ENCODE measurements around the gene ISM1. TPM values are rescaled to one million over a fixed set of nuclear protein-coding genes. Genes with fewer than 3 reads are reported as not detected.

Gene ISM1
- total RNA-seq, 2 donors from 2014 or later = 0.24 to 1.1 TPM

DNA sequence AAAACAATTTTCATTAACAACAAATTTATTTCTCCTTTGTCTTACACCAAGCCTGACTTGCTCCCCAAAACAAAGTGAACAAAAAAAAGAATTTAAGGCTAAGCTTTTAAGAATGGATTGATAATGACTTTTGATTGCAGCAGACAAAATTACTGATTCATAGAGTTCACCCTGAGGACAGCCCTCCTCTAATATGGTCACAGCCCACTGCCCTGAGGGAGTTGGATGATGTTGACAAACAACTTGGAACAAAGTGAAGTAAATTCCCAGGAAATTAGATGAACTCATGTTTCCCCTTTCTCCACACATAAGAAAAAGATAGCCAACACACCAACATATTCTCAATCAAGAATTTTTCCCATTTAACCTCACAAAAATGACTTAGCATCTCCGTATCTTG is 7.7 kb upstream of the ISM1 start:
- Histone ChIP-seq H3K4me3 (ENCODE audit: low read length) (no peak overlapping the region), H3K36me3 (ENCODE audit: control insufficient read depth, insufficient read depth, low read length) (no peaks in the 10 kb centered on the region), H3K4me1 (ENCODE audit: control insufficient read depth, insufficient read depth, low read length) (no peaks in the 10 kb centered on the region), H3K27ac (ENCODE audit: low read depth, low read length) (no peak overlapping the region), H3K9ac (ENCODE audit: extremely low read depth, low read length, poor library complexity, severe bottlenecking) (no peak overlapping the region), H3K27me3 (ENCODE audit: control insufficient read depth, insufficient read depth, low read length, poor library complexity, severe bottlenecking) (peaks cover 49% of the 10 kb centered on the region), H3K9me3 (ENCODE audit: control insufficient read depth, low read length) (no peaks in the 10 kb centered on the region)
- Mint-ChIP-seq H3K4me1 (no peaks in the 10 kb centered on the region), H3K27me3 (ENCODE audit: insufficient read depth) (peaks cover 42% of the 10 kb centered on the region), H3K4me3 (no peak overlapping the region), H3K9me3 (no peaks in the 10 kb centered on the region), H3K27ac (no peak overlapping the region), H3K36me3 (ENCODE audit: low read depth) (no peaks in the 10 kb centered on the region)
- 96 to 100% methylated on average over 1 of the region's 1 CpG for WGBS, 2 experiments (ENCODE audit: insufficient coverage in 1 of 2, insufficient read length in 1 of 2)
- DNase-seq = no peak
- TF ChIP-seq, protein P1, sequence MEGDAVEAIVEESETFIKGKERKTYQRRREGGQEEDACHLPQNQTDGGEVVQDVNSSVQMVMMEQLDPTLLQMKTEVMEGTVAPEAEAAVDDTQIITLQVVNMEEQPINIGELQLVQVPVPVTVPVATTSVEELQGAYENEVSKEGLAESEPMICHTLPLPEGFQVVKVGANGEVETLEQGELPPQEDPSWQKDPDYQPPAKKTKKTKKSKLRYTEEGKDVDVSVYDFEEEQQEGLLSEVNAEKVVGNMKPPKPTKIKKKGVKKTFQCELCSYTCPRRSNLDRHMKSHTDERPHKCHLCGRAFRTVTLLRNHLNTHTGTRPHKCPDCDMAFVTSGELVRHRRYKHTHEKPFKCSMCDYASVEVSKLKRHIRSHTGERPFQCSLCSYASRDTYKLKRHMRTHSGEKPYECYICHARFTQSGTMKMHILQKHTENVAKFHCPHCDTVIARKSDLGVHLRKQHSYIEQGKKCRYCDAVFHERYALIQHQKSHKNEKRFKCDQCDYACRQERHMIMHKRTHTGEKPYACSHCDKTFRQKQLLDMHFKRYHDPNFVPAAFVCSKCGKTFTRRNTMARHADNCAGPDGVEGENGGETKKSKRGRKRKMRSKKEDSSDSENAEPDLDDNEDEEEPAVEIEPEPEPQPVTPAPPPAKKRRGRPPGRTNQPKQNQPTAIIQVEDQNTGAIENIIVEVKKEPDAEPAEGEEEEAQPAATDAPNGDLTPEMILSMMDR (conservative IDR thresholded peaks at IDR 0.05) = no peak

DNA sequence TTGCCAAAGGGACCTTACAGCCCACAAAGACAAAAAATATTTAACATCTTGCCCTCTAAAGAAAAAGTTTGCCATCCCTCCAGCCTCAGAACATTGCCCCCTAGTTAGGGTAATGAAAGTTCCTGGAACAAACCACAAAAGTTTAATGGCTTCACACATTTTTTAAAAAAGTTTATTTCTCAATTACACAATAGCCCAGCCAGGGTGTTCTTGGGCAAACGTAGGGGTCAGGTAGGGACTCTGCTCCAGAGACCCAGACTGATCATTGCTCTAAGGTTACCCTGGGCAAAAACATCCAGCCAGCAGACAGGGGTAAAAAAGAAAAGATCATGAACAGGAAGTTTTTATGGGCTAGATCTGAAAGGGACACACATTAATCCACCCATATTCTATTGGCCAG is 4.5 kb upstream of the ISM1 start:
- H3K9ac ChIP-seq (ENCODE audit: extremely low read depth, low read length, poor library complexity, severe bottlenecking) = no peak overlapping the region
- no peaks in the 10 kb centered on the region for H3K36me3 ChIP-seq (ENCODE audit: control insufficient read depth, insufficient read depth, low read length)
- no peaks in the 10 kb centered on the region for H3K36me3 Mint-ChIP-seq (ENCODE audit: low read depth)
- H3K4me1 Mint-ChIP-seq = peaks cover 7% of the 10 kb centered on the region
- no peak overlapping the region for H3K4me3 Mint-ChIP-seq
- WGBS, 2 experiments (ENCODE audit: insufficient coverage in 1 of 2, insufficient read length in 1 of 2) = 69% methylated on average over 1 of the region's 1 CpG; no CpG with 5 or more reads in 1 of the 2 experiments
- H3K9me3 ChIP-seq (ENCODE audit: control insufficient read depth, low read length) = no peaks in the 10 kb centered on the region
- H3K27me3 ChIP-seq (ENCODE audit: control insufficient read depth, insufficient read depth, low read length, poor library complexity, severe bottlenecking) = peaks cover 75% of the 10 kb centered on the region
- no peak for DNase-seq
- H3K9me3 Mint-ChIP-seq = no peaks in the 10 kb centered on the region
- H3K4me3 ChIP-seq (ENCODE audit: low read length) = no peak overlapping the region
- H3K27me3 Mint-ChIP-seq (ENCODE audit: insufficient read depth) = peaks cover 65% of the 10 kb centered on the region
- no peaks in the 10 kb centered on the region for H3K4me1 ChIP-seq (ENCODE audit: control insufficient read depth, insufficient read depth, low read length)
- no peak overlapping the region for H3K27ac Mint-ChIP-seq
- H3K27ac ChIP-seq (ENCODE audit: low read depth, low read length) = no peak overlapping the region
- TF ChIP-seq, protein P1 (conservative IDR thresholded peaks at IDR 0.05) = no peak

- peaks cover 9% of the 10 kb centered on the region for H3K4me1 Mint-ChIP-seq
- no peak for DNase-seq
- Histone ChIP-seq H3K9ac (ENCODE audit: extremely low read depth, low read length, poor library complexity, severe bottlenecking) (no peak overlapping the region), H3K4me3 (ENCODE audit: low read length) (peak overlapping the region; percentile 81), H3K27ac (ENCODE audit: low read depth, low read length) (no peak overlapping the region), H3K4me1 (ENCODE audit: control insufficient read depth, insufficient read depth, low read length) (no peaks in the 10 kb centered on the region), H3K9me3 (ENCODE audit: control insufficient read depth, low read length) (no peaks in the 10 kb centered on the region), H3K36me3 (ENCODE audit: control insufficient read depth, insufficient read depth, low read length) (no peaks in the 10 kb centered on the region), H3K27me3 (ENCODE audit: control insufficient read depth, insufficient read depth, low read length, poor library complexity, severe bottlenecking) (peaks cover 92% of the 10 kb centered on the region)
- peak overlapping the region; percentile 66 for H3K4me3 Mint-ChIP-seq
- no peaks in the 10 kb centered on the region for H3K36me3 Mint-ChIP-seq (ENCODE audit: low read depth)
- H3K9me3 Mint-ChIP-seq = no peaks in the 10 kb centered on the region
- TF ChIP-seq, protein P1 (conservative IDR thresholded peaks at IDR 0.05) = no peak
- H3K27ac Mint-ChIP-seq = no peak overlapping the region
- peaks cover 83% of the 10 kb centered on the region for H3K27me3 Mint-ChIP-seq (ENCODE audit: insufficient read depth)
- 0% methylated on average over 12 to 31 of the region's 38 CpGs for WGBS, 2 experiments (ENCODE audit: insufficient coverage in 1 of 2, insufficient read length in 1 of 2)
Observed at GRCh38 chr20:13219327-13220193, 1.5 kb upstream of the ISM1 start.
